ENCODE results near the gene GUCD1.

GUCD1 gene

DNA sequence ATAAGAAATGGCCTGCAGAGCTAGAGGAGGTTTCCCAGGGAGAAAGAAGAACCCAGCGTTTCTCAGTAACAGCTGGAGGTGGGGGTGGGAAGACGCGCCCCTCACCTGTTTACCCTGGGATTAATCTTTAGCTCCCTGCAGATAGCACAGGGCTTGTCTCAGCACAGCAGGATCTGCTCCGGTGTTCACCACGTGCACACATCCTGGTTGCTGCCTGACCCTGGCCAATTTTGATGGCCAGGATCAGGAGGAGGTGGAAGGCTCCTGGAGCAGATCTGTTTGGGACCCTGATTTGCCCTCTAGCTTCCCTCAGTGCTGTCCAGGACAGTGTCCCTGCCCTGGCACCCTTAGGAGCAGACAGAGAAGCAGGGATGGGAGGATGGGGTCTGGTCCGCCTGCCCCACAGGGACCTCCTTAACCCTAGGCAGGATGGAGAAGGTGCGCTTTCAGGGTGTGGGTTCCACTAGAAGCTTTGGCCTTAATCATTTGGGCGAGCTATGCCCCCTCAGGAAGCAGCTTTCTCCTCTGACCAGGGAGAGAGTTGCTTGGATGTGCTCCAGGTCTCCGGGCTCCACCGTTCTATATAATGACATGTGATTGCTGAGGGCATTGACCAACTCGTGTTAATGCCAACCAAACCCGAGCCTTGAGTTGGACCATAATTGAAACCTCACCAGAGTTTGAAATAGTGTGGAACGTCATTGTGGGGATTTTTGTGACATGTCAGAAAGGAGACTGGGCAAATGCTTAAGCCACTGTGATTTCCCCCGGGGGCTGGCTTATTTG lies 40.5 kb downstream of the GUCD1 start:
- no peak overlapping the region for H3K4me3 ChIP-seq (replicated peaks in 1 of 2; ENCODE audit: low read depth in 2 of 2, low read length in 2 of 2)
- TF ChIP-seq, protein P1, sequence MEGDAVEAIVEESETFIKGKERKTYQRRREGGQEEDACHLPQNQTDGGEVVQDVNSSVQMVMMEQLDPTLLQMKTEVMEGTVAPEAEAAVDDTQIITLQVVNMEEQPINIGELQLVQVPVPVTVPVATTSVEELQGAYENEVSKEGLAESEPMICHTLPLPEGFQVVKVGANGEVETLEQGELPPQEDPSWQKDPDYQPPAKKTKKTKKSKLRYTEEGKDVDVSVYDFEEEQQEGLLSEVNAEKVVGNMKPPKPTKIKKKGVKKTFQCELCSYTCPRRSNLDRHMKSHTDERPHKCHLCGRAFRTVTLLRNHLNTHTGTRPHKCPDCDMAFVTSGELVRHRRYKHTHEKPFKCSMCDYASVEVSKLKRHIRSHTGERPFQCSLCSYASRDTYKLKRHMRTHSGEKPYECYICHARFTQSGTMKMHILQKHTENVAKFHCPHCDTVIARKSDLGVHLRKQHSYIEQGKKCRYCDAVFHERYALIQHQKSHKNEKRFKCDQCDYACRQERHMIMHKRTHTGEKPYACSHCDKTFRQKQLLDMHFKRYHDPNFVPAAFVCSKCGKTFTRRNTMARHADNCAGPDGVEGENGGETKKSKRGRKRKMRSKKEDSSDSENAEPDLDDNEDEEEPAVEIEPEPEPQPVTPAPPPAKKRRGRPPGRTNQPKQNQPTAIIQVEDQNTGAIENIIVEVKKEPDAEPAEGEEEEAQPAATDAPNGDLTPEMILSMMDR (IDR thresholded peaks at IDR 0.05; ENCODE audit: low read depth, low read length), result no peak
- DNase-seq (ENCODE audit: low read depth in 2 of 2), result no peak

DNA sequence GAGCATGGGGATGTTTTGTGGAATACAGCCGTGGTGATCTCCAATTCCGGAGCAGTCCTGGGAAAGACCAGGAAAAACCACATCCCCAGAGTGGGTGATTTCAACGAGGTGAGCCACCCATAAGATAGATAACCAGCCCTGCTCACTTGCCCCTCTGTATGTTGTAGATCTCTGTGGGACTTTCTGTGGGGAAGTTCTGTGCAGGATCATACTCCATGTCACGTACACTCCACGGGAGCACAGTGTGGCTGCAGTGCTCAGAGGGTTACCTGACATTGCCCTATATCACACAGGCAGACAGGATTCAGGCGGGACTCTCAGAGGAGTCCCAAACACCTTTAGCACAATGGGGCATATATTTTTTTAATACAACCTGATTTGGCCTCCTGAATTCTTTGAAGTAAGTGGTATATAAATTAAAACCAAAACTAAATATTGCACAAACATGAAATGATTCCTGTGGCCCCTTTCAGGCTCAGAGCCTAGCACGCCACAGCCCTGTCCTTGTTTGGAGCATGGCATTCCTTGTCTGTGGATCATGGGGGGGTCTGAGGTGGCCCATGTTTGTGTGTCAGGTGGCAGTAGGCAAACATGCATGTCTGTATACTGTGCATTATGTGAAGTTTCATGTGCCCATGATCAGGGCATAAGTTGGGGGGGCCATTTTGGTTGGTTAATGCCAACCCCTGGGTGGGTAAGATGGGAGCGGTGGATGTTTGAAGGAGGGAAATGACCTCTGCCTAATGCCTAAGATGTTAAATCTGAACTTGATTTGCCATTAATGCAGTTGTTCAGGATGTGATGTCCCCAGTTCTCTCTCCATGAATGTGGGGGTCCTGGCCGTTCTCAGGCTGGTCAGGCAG lies 41.3 kb downstream of the GUCD1 start:
- no peak for DNase-seq (ENCODE audit: low read depth in 2 of 2)
- TF ChIP-seq, protein P1 (IDR thresholded peaks at IDR 0.05; ENCODE audit: low read depth, low read length), result no peak
- no peak overlapping the region for H3K4me3 ChIP-seq (replicated peaks in 1 of 2; ENCODE audit: low read depth in 2 of 2, low read length in 2 of 2)

DNA sequence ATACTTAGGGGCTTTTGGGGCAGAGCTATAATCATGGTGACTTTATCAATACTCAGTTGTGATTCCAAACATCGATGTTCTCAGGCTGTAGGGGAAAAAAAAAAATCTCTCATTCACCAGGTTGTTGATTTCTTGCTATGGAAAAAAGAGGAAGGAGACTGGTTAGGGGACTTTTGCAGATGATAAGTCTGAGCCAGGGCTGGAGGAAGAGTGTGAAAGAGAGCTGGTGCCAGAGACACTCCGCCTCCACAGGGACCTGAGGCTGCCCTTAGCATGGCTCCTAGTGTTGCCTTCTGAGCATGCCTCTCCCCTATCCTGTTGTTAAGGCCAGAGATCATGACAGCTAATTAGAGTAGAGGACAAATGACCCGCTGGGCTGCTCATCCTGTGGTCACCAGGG lies 42.9 kb downstream of the GUCD1 start:
- DNase-seq (ENCODE audit: low read depth in 2 of 2), result no peak
- H3K4me3 ChIP-seq (replicated peaks in 1 of 2; ENCODE audit: low read depth in 2 of 2, low read length in 2 of 2), result no peak overlapping the region
- TF ChIP-seq, protein P1 (IDR thresholded peaks at IDR 0.05; ENCODE audit: low read depth, low read length), result no peak

DNA sequence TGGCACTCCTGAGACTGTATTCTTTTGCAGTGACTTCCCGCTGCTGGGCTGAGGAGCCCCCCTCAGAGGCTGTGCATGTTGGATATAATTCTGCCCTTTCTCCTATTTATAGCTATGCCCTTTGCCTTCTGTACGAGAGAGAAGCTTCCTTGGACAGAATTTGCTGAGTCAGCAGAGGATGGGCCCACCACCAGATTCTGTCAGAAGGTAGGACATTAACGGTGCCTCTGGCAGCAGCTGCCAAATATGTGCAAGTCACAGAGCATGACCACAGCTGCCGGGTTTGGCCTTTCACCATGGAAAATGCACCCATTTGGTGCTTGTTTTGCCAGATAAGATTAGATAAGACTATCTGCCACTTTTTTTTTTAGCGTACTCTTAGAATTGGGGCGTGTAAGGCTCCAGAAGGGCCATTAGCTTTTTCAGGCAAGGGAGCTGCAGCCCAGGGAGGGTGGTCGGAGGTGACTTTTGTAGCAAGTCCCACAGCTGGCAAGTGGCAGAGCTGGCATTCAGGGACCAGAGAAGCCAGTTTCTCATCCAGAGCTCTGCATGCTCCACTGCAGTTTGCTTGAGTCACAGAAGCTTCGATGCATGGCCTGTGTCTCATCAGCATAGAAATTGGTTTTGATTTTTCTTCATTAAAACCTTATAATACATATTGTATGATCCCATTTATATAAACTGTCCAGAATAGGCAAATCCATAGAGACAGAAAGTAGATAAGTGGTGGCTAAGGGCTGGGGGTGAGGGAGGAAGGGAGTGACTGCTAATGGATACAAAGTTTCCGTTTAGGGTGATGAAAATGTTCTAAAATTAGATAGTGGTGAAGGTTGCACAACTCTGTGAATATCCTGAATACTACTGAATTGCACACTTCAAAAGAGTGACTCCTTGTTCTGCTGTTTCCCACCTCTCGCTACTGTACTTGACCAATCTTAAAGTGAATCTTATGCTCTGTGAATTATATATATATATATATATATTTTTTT lies 44.0 kb downstream of the GUCD1 start:
- no peak overlapping the region for H3K4me3 ChIP-seq (replicated peaks in 1 of 2; ENCODE audit: low read depth in 2 of 2, low read length in 2 of 2)
- peak; percentile 77 to 80 for DNase-seq (ENCODE audit: low read depth in 2 of 2)
- TF ChIP-seq, protein P1 (IDR thresholded peaks at IDR 0.05; ENCODE audit: low read depth, low read length), result no peak

DNA sequence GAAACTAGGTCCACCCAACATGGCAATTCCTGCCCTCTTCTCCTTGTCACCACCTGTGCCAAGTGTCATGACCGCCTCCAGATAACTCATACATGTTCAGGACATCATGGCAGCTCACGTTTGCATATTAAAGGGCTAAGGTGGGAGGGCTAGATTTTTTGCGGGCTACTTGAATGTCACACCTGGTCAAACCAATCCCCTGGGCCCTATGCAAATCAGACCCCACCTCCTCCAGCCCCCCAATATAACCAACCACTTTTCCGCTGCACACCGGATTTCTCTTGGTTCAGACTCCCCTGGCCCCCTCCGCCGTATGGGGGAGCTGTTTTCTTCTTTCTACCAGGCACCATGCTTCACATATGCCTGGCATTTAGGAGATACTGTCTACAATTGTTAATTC lies 47.2 kb downstream of the GUCD1 start:
- no peak for DNase-seq (ENCODE audit: low read depth in 2 of 2)
- TF ChIP-seq, protein P1 (IDR thresholded peaks at IDR 0.05; ENCODE audit: low read depth, low read length), result no peak
- H3K4me3 ChIP-seq (replicated peaks in 1 of 2; ENCODE audit: low read depth in 2 of 2, low read length in 2 of 2), result no peak overlapping the region

DNA sequence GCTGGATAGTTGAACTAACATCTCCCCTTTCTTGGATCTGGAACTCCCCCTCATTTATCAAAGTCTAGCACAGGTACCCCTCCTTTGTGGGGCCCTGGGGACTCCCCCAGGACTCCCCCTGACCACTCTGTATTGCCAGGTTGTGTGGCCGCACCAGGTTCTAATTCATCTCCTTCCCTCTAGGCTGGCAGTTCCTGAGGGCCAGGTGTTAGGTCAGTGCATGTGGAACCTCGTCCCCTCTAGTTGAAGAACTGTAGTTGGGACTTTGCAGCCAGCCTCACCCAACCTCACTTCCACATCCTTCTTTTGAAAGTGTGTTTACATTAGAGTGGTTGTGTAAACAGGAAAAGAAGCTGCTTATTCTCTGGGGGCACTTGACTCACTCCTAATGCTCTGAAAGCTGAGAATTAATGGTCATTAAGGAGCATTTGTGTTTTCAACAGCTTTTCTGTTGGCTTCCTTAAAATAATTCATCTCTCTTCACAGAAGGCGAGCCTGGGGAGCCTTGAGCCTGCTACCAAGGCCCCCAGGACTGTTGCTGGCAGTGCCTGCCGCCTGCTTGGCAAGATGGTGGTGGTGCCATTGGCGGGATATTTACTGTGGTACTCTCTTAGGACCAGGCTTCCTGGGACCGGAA lies 48.0 kb downstream of the GUCD1 start:
- H3K4me3 ChIP-seq (replicated peaks in 1 of 2; ENCODE audit: low read depth in 2 of 2, low read length in 2 of 2), result no peak overlapping the region
- DNase-seq (ENCODE audit: low read depth in 2 of 2), result peak in 1 of 2 donors; percentile 69
- TF ChIP-seq, protein P1 (IDR thresholded peaks at IDR 0.05; ENCODE audit: low read depth, low read length), result no peak
